SK-N-SH (cell line): ENCODE measurements around the gene OMP. TPM values are rescaled to one million over a fixed set of nuclear protein-coding genes. Genes with fewer than 3 reads are reported as not detected.

Experiments used
- CTCF ChIA-PET: fragments of 300-600, 350-600 bp; formaldehyde crosslinking; extraction: SDS; loops from one replicate; lab custom pipeline; 2021; lab: Yijun Ruan, JAX
- POLR2A ChIA-PET: fragments of 350-600 bp; sonication (Branson Sonifier 250); formaldehyde crosslinking; extraction: SDS; loops from one replicate; lab custom pipeline; 2020; ENCODE audit warnings: antibody characterized with exemption, inconsistent platforms; lab: Yijun Ruan, JAX
- DNase-seq: peaks from one replicate; pipeline ENCODE4 v3.0.0; 2012
- H2AFZ ChIP-seq: fragments of 200-600 bp; sonication (generic); 2 replicates; pipeline ENCODE4 v1.8.1; 2016; ENCODE audit warnings: antibody characterized with exemption, mild to moderate bottlenecking, low read depth
- H3F3A ChIP-seq: fragments of 200-600 bp; sonication (generic); replicated peaks from 2 replicates; pipeline ENCODE3; 2016; ENCODE audit warnings: antibody characterized with exemption, mild to moderate bottlenecking; ENCODE audit not compliant: insufficient read depth
- H3K27ac ChIP-seq, 2 experiments: fragments of 200-500 bp in 1 of 2; fragments of 200-600 bp in 1 of 2; sonication (Bioruptor generic) in 1 of 2; sonication (generic), shearing (Covaris generic) in 1 of 2; 2 replicates each; pipeline versions ENCODE4 v1.5.1 to v1.6.1; 2014 to 2016; ENCODE audit warnings: low read depth in 2 of 2, inconsistent platforms in 1 of 2, low read length in 1 of 2, mild to moderate bottlenecking in 1 of 2, mixed read lengths in 1 of 2
- H3K27me3 ChIP-seq: fragments of 200-600 bp; sonication (generic), shearing (Covaris generic); 2 replicates; pipeline ENCODE4 v1.6.1; 2016; ENCODE audit warnings: mixed run types; ENCODE audit not compliant: insufficient read depth
- H3K36me3 ChIP-seq, 2 experiments: fragments of 200-500 bp in 1 of 2; fragments of 200-600 bp in 1 of 2; sonication (Bioruptor generic) in 1 of 2; sonication (generic) in 1 of 2; replicated peaks in 1 of 2; 2 replicates each; pipeline versions ENCODE3 to v1.5.1; 2014 to 2016; ENCODE audit warnings: low read length in 1 of 2, mild to moderate bottlenecking in 1 of 2; ENCODE audit not compliant: insufficient read depth in 2 of 2, control insufficient read depth in 1 of 2
- H3K4me1 ChIP-seq, 2 experiments: fragments of 200-500 bp in 1 of 2; fragments of 200-600 bp in 1 of 2; sonication (Bioruptor generic) in 1 of 2; sonication (generic), shearing (Covaris generic) in 1 of 2; 2 replicates each; pipeline versions ENCODE4 v1.5.1 to v1.6.1; 2014 to 2016; ENCODE audit warnings: low read depth in 1 of 2, low read length in 1 of 2, mixed run types in 1 of 2; ENCODE audit not compliant: insufficient read depth in 2 of 2, control insufficient read depth in 1 of 2
- H3K4me2 ChIP-seq: fragments of 200-600 bp; sonication (generic), shearing (Covaris generic); 2 replicates; pipeline ENCODE4 v1.6.1; 2017; ENCODE audit warnings: mixed run types
- H3K4me3 ChIP-seq, 2 experiments: fragments of 200-500 bp in 1 of 2; fragments of 200-600 bp in 1 of 2; sonication (Bioruptor generic) in 1 of 2; sonication (generic), shearing (Covaris generic) in 1 of 2; 2 replicates each; pipeline versions ENCODE4 v1.5.1 to v1.8.1; 2014 to 2016; ENCODE audit warnings: low read depth in 2 of 2, inconsistent platforms in 1 of 2, low read length in 1 of 2, mild to moderate bottlenecking in 1 of 2, mixed read lengths in 1 of 2, moderate library complexity in 1 of 2
- H3K79me2 ChIP-seq: fragments of 200-600 bp; sonication (generic); 2 replicates; pipeline ENCODE4 v1.8.1; 2017; ENCODE audit warnings: mild to moderate bottlenecking; ENCODE audit not compliant: insufficient read depth
- H3K9ac ChIP-seq: fragments of 200-600 bp; sonication (generic); 2 replicates; pipeline ENCODE4 v1.6.1; 2017; ENCODE audit warnings: mixed run types
- H3K9me2 ChIP-seq: fragments of 200-600 bp; sonication (generic); 2 replicates; pipeline ENCODE4 v1.6.1; 2017; ENCODE audit warnings: mixed run types
- H3K9me3 ChIP-seq: fragments of 200-600 bp; sonication (generic); 2 replicates; pipeline ENCODE4 v1.6.1; 2017; ENCODE audit warnings: mixed run types, mild to moderate bottlenecking, moderate library complexity
- H4K20me1 ChIP-seq: fragments of 200-600 bp; sonication (generic); 2 replicates; pipeline ENCODE4 v1.6.1; 2017; ENCODE audit warnings: mild to moderate bottlenecking, mixed run types; ENCODE audit not compliant: insufficient read depth
- CHD2 ChIP-seq: fragments of 150-350 bp; IDR thresholded peaks from 2 replicates; pipeline ENCODE4 v1.6.1; 2018; ENCODE audit warnings: low read length; ENCODE audit not compliant: partially characterized antibody
- EP300 ChIP-seq, 2 experiments: IDR thresholded peaks; 2 replicates each; pipeline versions ENCODE4 v1.4.0 to v1.6.1; 2012; ENCODE audit warnings: borderline replicate concordance in 1 of 2, low read depth in 1 of 2, low read length in 1 of 2
- FOXJ3 ChIP-seq: sonication (generic); formaldehyde crosslinking; IDR thresholded peaks from 2 replicates; pipeline ENCODE4 v1.5.1; 2020; ENCODE audit warnings: mild to moderate bottlenecking, missing genetic modification reagents
- GABPA ChIP-seq: IDR thresholded peaks from 2 replicates; pipeline ENCODE4 v1.4.0; 2012; ENCODE audit warnings: low read depth, mild to moderate bottlenecking
- GATA2 ChIP-seq: sonication (generic); formaldehyde crosslinking; IDR thresholded peaks from 2 replicates; pipeline ENCODE4 v1.5.0; 2020; ENCODE audit warnings: mild to moderate bottlenecking, missing genetic modification reagents
- JUND ChIP-seq: IDR thresholded peaks from 2 replicates; pipeline ENCODE4 v1.4.0; 2012
- MXI1 ChIP-seq: IDR thresholded peaks from 2 replicates; pipeline ENCODE4 v1.6.1; 2012; ENCODE audit warnings: mild to moderate bottlenecking, low read depth, low read length, improper control_type of control experiment
- POLR2AphosphoS5 ChIP-seq: IDR thresholded peaks from 2 replicates; pipeline ENCODE4 v1.6.1; 2012; ENCODE audit warnings: low read depth, low read length
- RCOR1 ChIP-seq: fragments of 150-350 bp; IDR thresholded peaks from 2 replicates; pipeline ENCODE4 v1.6.1; 2017; ENCODE audit warnings: antibody characterized with exemption, low read length
- RFX5 ChIP-seq: IDR thresholded peaks from 2 replicates; pipeline ENCODE4 v1.6.1; 2012; ENCODE audit warnings: mild to moderate bottlenecking, improper control_type of control experiment, low read length
- SMC3 ChIP-seq: IDR thresholded peaks from 2 replicates; pipeline ENCODE4 v1.6.1; 2012; ENCODE audit warnings: low read depth, low read length, improper control_type of control experiment
- TCF12 ChIP-seq: IDR thresholded peaks from 2 replicates; pipeline ENCODE4 v1.4.0; 2012
- YY1 ChIP-seq: IDR thresholded peaks from 2 replicates; pipeline ENCODE4 v1.4.0; 2012; ENCODE audit warnings: low read depth, mild to moderate bottlenecking
- WGBS: methylation state at CpG from one replicate; pipeline ENCODE4 v1.1.6; 2017; ENCODE audit warnings: low lambda C conversion rate; 5-methylcytosine and 5-hydroxymethylcytosine counted together
- polyA plus RNA-seq, 3 experiments: library from polyadenylated mRNA; depleted of rRNA; stranded (reverse); fragments of >200 nt; gene quantifications; 2 replicates each; pipeline ENCODE4 v1.2.3, GENCODE V29; 2012
- TF ChIP-seq, protein P1 (sequence below): IDR thresholded peaks from 2 replicates; pipeline ENCODE4 v1.4.0; 2012; ENCODE audit warnings: low read depth, borderline replicate concordance
- TF ChIP-seq, protein P2 (sequence below): fragments of 150-350 bp; IDR thresholded peaks from 2 replicates; pipeline ENCODE4 v1.6.1; 2016; ENCODE audit warnings: mild to moderate bottlenecking, low read depth, low read length
- TF ChIP-seq, protein P3 (sequence below): IDR thresholded peaks from 2 replicates; pipeline ENCODE4 v1.6.1; 2012; ENCODE audit warnings: mild to moderate bottlenecking, low read depth, low read length, moderate library complexity
- TF ChIP-seq, protein P4 (sequence below): fragments of 200-600 bp; sonication (generic); IDR thresholded peaks from 2 replicates; pipeline ENCODE4 v1.6.1; 2017; ENCODE audit warnings: antibody characterized with exemption, mild to moderate bottlenecking, moderate library complexity
- TF ChIP-seq, protein P5 (sequence below): IDR thresholded peaks from 2 replicates; pipeline ENCODE4 v1.4.0; 2012; ENCODE audit warnings: low read depth, borderline replicate concordance

Gene OMP
- polyA plus RNA-seq, 1 of the 3 experiments (the other 2 are of a cell fraction): 0.20 TPM

DNA sequence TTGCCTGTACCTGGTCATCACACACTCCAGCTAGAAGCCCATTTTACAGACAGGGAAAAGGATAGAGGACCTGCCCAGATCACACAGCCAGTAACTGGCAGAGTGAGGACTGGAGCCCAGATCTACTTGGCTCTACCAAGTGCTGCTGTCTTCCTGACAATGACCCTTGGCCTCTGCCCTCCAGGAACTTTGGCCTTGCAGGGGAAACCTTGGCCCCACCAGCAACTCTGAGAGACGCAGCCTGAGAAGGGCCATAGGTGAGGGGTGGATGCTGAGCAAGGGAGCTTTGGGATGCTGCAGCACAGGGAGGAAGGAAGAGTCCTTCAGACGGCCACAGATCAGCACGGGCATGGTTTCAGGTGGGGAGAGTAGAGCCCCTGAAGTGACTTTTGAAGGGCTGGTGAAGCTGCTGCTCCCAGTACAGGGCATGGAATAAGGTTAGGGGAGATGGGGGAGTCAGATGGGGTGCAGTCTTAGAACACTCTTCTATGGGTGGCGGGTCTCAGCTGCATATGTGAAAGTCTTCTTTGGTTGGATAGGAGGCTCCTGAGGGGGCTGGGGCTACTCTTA, 37.9 kb upstream of the OMP start:
- peaks cover 29% of the 10 kb centered on the region for H3K79me2 ChIP-seq
- H2AFZ ChIP-seq: no peak overlapping the region
- no peaks in the 10 kb centered on the region for H3K36me3 ChIP-seq
- H3K27ac ChIP-seq: no peak overlapping the region
- H3K27me3 ChIP-seq: no peaks in the 10 kb centered on the region
- H3K4me1 ChIP-seq: peaks cover 5 to 27% of the 10 kb centered on the region in 2 experiments; a peak in 2 of 4 replicates
- H4K20me1 ChIP-seq: peaks cover 4% of the 10 kb centered on the region; the same call in 1 of the 2 replicates
- TF ChIP-seq SMC3: no peak
- TF ChIP-seq RCOR1: no peak
- TF ChIP-seq, protein P1, sequence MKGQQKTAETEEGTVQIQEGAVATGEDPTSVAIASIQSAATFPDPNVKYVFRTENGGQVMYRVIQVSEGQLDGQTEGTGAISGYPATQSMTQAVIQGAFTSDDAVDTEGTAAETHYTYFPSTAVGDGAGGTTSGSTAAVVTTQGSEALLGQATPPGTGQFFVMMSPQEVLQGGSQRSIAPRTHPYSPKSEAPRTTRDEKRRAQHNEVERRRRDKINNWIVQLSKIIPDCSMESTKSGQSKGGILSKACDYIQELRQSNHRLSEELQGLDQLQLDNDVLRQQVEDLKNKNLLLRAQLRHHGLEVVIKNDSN: no peak
- no peak for TF ChIP-seq EP300 (IDR thresholded peaks at IDR 0.05; ENCODE audit: borderline replicate concordance in 1 of 2, low read depth in 1 of 2, low read length in 1 of 2)
- no peak for TF ChIP-seq MXI1
- TF ChIP-seq, protein P2, sequence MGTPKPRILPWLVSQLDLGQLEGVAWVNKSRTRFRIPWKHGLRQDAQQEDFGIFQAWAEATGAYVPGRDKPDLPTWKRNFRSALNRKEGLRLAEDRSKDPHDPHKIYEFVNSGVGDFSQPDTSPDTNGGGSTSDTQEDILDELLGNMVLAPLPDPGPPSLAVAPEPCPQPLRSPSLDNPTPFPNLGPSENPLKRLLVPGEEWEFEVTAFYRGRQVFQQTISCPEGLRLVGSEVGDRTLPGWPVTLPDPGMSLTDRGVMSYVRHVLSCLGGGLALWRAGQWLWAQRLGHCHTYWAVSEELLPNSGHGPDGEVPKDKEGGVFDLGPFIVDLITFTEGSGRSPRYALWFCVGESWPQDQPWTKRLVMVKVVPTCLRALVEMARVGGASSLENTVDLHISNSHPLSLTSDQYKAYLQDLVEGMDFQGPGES: no peak
- TF ChIP-seq POLR2AphosphoS5: no peak
- no peak for TF ChIP-seq CHD2
- TF ChIP-seq FOXJ3: no peak
- TF ChIP-seq, protein P3, sequence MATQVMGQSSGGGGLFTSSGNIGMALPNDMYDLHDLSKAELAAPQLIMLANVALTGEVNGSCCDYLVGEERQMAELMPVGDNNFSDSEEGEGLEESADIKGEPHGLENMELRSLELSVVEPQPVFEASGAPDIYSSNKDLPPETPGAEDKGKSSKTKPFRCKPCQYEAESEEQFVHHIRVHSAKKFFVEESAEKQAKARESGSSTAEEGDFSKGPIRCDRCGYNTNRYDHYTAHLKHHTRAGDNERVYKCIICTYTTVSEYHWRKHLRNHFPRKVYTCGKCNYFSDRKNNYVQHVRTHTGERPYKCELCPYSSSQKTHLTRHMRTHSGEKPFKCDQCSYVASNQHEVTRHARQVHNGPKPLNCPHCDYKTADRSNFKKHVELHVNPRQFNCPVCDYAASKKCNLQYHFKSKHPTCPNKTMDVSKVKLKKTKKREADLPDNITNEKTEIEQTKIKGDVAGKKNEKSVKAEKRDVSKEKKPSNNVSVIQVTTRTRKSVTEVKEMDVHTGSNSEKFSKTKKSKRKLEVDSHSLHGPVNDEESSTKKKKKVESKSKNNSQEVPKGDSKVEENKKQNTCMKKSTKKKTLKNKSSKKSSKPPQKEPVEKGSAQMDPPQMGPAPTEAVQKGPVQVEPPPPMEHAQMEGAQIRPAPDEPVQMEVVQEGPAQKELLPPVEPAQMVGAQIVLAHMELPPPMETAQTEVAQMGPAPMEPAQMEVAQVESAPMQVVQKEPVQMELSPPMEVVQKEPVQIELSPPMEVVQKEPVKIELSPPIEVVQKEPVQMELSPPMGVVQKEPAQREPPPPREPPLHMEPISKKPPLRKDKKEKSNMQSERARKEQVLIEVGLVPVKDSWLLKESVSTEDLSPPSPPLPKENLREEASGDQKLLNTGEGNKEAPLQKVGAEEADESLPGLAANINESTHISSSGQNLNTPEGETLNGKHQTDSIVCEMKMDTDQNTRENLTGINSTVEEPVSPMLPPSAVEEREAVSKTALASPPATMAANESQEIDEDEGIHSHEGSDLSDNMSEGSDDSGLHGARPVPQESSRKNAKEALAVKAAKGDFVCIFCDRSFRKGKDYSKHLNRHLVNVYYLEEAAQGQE: no peak
- no peak for TF ChIP-seq GABPA
- TF ChIP-seq, protein P4, sequence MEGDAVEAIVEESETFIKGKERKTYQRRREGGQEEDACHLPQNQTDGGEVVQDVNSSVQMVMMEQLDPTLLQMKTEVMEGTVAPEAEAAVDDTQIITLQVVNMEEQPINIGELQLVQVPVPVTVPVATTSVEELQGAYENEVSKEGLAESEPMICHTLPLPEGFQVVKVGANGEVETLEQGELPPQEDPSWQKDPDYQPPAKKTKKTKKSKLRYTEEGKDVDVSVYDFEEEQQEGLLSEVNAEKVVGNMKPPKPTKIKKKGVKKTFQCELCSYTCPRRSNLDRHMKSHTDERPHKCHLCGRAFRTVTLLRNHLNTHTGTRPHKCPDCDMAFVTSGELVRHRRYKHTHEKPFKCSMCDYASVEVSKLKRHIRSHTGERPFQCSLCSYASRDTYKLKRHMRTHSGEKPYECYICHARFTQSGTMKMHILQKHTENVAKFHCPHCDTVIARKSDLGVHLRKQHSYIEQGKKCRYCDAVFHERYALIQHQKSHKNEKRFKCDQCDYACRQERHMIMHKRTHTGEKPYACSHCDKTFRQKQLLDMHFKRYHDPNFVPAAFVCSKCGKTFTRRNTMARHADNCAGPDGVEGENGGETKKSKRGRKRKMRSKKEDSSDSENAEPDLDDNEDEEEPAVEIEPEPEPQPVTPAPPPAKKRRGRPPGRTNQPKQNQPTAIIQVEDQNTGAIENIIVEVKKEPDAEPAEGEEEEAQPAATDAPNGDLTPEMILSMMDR: no peak
- TF ChIP-seq GATA2 (CRISPR knock-in tag): no peak
- no peak for TF ChIP-seq TCF12
- TF ChIP-seq, protein P5, sequence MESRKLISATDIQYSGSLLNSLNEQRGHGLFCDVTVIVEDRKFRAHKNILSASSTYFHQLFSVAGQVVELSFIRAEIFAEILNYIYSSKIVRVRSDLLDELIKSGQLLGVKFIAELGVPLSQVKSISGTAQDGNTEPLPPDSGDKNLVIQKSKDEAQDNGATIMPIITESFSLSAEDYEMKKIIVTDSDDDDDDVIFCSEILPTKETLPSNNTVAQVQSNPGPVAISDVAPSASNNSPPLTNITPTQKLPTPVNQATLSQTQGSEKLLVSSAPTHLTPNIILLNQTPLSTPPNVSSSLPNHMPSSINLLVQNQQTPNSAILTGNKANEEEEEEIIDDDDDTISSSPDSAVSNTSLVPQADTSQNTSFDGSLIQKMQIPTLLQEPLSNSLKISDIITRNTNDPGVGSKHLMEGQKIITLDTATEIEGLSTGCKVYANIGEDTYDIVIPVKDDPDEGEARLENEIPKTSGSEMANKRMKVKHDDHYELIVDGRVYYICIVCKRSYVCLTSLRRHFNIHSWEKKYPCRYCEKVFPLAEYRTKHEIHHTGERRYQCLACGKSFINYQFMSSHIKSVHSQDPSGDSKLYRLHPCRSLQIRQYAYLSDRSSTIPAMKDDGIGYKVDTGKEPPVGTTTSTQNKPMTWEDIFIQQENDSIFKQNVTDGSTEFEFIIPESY: no peak
- no peak for TF ChIP-seq JUND
- no peak for TF ChIP-seq YY1
- no peak for TF ChIP-seq RFX5
- TF ChIP-seq, all 33 proteins: peak for 0
- no peak overlapping the region for H3K4me3 ChIP-seq
- POLR2A ChIA-PET: no interaction called here
- H3K9me2 ChIP-seq: no peaks in the 10 kb centered on the region
- no peaks in the 10 kb centered on the region for H3K9me3 ChIP-seq
- DNase-seq: no peak
- WGBS: 94% methylated on average over 4 of the region's 4 CpGs
- H3F3A ChIP-seq: no peaks in the 10 kb centered on the region
- CTCF ChIA-PET: interaction anchor here (0.9 to 5.3 kb wide), 11 partner anchors 8 to 145 kb away, joined by 3 to 51 read pairs (median 7); partner anchors contain the start of gene MYO7A
- no peak overlapping the region for H3K9ac ChIP-seq
- H3K4me2 ChIP-seq: no peak overlapping the region
